Umbilical cord (tissue), 2 donors: ENCODE results near the gene CENPQ. TPM values are rescaled to one million over a fixed set of nuclear protein-coding genes. Genes with fewer than 3 reads are reported as not detected.

Source experiments
- DNase-seq: peaks from one replicate; pipeline ENCODE4 v3.0.0-alpha.2; 2015; ENCODE audit warnings: low spot score
- total RNA-seq: library from RNA; depleted of rRNA; stranded (reverse); fragments of >200 nt; gene quantifications from one replicate; pipeline ENCODE4 v1.2.3, GENCODE V29; 2014; ENCODE audit warnings: low replicate concordance; ENCODE audit not compliant: insufficient read depth

Gene CENPQ
- total RNA-seq, 1 donor from 2014 or later, result 16.6 TPM

DNA sequence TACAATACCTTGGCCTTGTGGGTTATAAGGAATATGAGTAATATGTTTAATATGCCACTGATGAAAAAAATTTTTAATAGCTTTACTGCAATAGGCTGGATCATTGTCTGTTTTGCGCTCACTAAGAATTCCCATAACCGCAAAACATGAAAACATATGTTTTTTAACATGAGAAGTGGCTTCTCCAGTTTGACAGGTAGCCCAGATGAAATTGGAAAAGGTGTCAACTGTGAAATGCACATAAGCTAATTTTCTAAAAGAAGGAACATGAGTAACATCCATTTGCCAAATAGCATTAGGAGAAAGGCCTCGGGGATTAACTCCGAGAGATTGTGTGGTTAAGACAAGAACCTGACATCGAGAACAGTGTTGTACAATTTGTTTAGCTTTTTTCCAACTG, 41.5 kb downstream of the CENPQ start:
- DNase-seq, result no peak

DNA sequence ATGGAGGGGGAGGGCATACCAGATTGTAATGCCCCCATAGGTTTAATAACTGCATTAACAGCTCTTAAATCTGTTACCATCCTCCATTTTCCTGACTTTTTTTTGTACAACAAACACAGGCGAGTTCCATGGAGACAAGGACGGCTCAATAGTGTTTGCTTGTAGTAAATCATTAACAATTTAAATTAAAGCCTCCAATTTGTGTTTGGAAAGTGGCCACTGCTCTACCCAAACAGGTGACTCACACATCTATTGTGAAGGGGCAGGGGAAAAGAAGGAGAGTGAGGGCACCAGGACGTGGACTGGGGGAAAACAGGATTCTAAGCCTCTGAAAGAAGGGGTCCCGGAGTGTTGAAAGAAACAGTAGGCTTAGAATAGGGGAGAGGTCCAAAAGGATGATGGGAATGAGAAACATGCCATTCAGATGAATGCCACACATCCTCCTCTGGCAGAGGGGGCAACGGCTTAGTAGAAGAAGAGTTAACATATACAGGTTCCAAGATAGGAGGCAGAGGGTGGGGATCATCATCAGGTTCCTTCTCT, 43.5 kb downstream of the CENPQ start:
- no peak for DNase-seq

- no peak for DNase-seq
Observed at GRCh38 chr6:49509342-49509741, 46.2 kb downstream of the CENPQ start.

GRCh38 chr6:49513153-49513989, 50.2 kb downstream of the CENPQ start:
- no peak for DNase-seq

GRCh38 chr6:49514571-49515484, 51.7 kb downstream of the CENPQ start:
- no peak for DNase-seq

GRCh38 chr6:49515485-49516146, 52.4 kb downstream of the CENPQ start:
- no peak for DNase-seq

DNA sequence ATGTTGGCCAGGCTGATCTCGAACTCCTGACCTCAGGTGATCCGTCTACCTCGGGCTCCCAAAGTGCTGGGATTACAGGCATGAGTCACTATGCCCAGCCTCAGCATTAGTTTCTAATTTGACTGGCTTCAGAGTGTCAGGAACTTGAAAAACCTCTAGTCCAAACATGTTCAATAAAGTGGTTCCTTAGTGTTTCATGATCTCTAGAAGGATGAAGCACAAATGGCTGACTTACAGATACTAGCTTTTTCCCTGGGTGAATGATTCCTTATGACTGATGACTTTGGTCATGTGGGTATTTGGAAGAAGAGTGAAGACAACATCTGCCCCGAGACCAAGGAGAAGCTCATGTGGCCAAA, 53.0 kb downstream of the CENPQ start:
- DNase-seq, result no peak

GRCh38 chr6:49517919-49518318, 54.7 kb downstream of the CENPQ start:
- no peak for DNase-seq

GRCh38 chr6:49519660-49520059, 56.5 kb downstream of the CENPQ start:
- no peak for DNase-seq

GRCh38 chr6:49522710-49523593, 59.8 kb downstream of the CENPQ start:
- DNase-seq, result no peak

GRCh38 chr6:49523901-49524300, 60.7 kb downstream of the CENPQ start:
- DNase-seq, result no peak

GRCh38 chr6:49524541-49524940, 61.4 kb downstream of the CENPQ start:
- DNase-seq, result no peak

DNA sequence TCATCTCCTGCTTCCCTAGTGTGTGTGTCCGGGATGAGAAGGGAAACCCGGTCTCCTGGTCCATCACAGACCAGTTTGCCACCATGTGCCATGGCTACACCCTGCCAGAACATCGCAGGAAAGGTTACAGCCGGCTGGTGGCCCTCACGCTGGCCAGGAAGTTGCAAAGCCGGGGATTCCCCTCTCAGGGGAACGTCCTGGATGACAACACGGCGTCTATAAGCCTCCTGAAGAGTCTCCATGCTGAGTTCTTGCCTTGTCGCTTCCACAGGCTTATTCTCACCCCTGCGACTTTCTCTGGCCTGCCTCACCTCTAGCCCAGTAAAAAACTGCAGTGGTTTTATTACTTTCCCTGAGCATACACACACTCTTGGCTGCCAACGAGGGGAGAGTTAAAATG, 63.4 kb downstream of the CENPQ start:
- DNase-seq, result no peak

GRCh38 chr6:49527320-49527719, 64.2 kb downstream of the CENPQ start:
- no peak for DNase-seq

DNA sequence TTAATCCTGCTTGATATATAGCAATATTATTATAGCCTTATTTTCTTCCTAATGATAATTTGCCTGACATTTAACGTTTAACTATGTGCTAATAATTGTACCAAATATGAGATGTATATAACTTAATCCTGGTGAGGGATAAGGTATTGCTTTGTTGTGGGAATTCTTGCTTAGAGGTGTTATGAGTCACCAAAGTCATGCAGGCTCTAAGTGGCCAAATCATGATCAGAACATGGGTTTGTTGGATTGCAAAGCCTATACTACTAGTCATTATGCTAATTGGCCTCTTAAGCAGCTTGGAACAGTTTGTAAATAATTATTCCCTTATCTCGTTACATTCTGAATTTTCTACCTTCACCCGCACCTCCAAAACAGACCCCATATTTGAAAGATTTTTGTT, 65.4 kb downstream of the CENPQ start:
- DNase-seq, result no peak

GRCh38 chr6:49530141-49530776, 67.1 kb downstream of the CENPQ start:
- no peak for DNase-seq

GRCh38 chr6:49531774-49532569, 68.8 kb downstream of the CENPQ start:
- peak; percentile 74 for DNase-seq

GRCh38 chr6:49535795-49536194, 72.6 kb downstream of the CENPQ start:
- no peak for DNase-seq

DNA sequence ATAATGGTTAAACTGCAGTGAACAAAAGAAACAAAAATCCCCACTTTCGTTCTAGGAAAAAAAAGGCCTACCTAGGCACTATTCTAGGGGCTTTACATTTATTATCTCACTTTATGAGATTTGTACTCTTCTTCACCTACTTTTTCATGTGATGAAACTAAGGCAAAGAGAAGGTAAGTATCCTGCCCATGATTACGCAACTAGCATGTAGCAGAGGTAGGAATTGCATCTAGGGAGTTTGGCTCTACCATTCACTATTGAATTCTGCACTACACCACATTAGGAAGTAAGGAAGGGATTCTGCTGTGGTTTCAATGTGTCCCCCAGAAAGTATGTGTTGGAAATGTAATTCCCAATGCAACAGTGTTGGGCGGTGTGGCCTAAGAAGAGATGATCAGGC, 75.9 kb downstream of the CENPQ start:
- DNase-seq, result no peak

GRCh38 chr6:49540614-49541013, 77.4 kb downstream of the CENPQ start:
- peak; percentile 50 for DNase-seq
